Measurements from ENCODE around the gene ZNF217. TPM values are rescaled to one million over a fixed set of nuclear protein-coding genes. Genes with fewer than 3 reads are reported as not detected.

Gene ZNF217
- total and polyA plus RNA-seq, 2 donors (not counting 3 experiments of a cell fraction or from before 2014, with no cell fraction given): 5.8 to 31.7 TPM

DNA sequence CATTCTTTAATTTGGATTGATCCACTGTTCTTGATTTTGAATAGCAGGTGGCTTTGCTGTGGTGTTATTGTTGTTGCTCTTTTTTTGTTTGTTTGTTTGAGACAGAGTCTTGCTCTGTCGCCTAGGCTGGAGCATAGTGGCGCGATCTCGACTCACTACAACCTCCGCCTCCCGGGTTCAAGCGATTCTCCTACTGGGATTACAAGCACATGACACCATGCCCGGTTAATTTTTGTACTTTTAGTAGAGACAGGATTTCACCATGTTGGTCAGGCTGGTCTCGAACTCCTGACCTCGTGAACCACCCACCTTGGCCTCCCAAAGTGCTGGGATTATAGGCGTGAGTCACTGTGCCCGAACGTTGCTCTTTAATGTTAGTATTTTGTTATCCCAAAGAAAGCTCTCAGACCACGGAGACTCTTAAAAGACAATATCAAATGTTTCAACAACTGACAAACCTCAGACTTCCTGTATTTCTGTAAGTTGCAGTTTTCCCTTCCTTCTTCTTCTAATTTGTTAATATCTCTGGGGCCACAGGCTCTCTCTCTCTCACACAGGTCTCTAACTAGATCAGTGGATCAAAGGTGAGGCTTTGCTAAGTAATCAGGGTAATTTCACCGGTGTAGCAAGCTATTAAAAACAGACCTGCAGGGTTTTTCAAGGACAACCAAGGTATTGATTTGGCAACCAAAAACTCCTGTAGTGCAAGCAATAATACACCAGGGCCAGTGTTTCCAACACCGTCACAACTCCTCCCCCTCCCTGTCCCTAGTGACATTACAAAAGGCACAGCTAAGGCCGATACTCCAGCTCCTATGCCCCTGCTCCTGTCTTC lies 48.8 kb upstream of the ZNF217 start:
- Histone ChIP-seq H3K27ac (ENCODE audit: insufficient read depth, low read depth, low read length) (peak overlapping the region; percentile 89), H3K9me3 (replicated peaks; ENCODE audit: control insufficient read depth, insufficient read depth, low read length) (no peaks in the 10 kb centered on the region), H3K9me1 (replicated peaks; ENCODE audit: control insufficient read depth, extremely low read depth, insufficient read depth, low read length) (no peaks in the 10 kb centered on the region), H3K4me1 (ENCODE audit: control insufficient read depth, extremely low read depth, insufficient read depth, low read length) (peaks cover 20% of the 10 kb centered on the region), H3K4me2 (ENCODE audit: insufficient read depth, low read length) (peak overlapping the region; percentile 91), H3K27me3 (ENCODE audit: control insufficient read depth in 2 of 2, insufficient read depth in 2 of 2, low read length in 2 of 2) (no peaks in the 10 kb centered on the region), H2AFZ (ENCODE audit: low read depth, low read length) (peak overlapping the region; percentile 67), H3K36me3 (ENCODE audit: control insufficient read depth in 2 of 2, extremely low read depth in 1 of 2, insufficient read depth in 2 of 2, low read length in 2 of 2) (no peaks in the 10 kb centered on the region), H3K9ac (replicated peaks; ENCODE audit: extremely low read depth, insufficient read depth, low read length) (peak overlapping the region; percentile 69), H3K4me3 (replicated peaks in 1 of 3; ENCODE audit: insufficient read depth in 1 of 3, low read depth in 1 of 3, low read length in 3 of 3) (peak overlapping the region in 1 of 3 experiments; percentile 28), H3K79me2 (ENCODE audit: control insufficient read depth, insufficient read depth, low read length) (no peaks in the 10 kb centered on the region), H4K20me1 (replicated peaks; ENCODE audit: control insufficient read depth, extremely low read depth, insufficient read depth, low read length) (no peaks in the 10 kb centered on the region)
- DNase-seq (ENCODE audit: low read depth, low spot score) (no peak), FAIRE-seq (no peak)
- TF ChIP-seq JUN (IDR thresholded peaks at IDR 0.05; ENCODE audit: borderline replicate concordance, insufficient read depth, insufficient read length, low read depth): no peak
- TF ChIP-seq CTCF (IDR thresholded peaks at IDR 0.05; ENCODE audit: extremely low read depth in 1 of 2, insufficient read depth in 1 of 2, low read depth in 1 of 2, low read length in 2 of 2): no peak
- TF ChIP-seq POLR2AphosphoS5 (IDR thresholded peaks at IDR 0.05; ENCODE audit: insufficient read depth, low read depth, low read length): no peak
- TF ChIP-seq FOS (IDR thresholded peaks at IDR 0.05; ENCODE audit: borderline replicate concordance, insufficient read depth, low read length): no peak
- TF ChIP-seq MYC (IDR thresholded peaks at IDR 0.05; ENCODE audit: low read depth, low read length): no peak
- no peak for TF ChIP-seq EZH2 (IDR thresholded peaks at IDR 0.05; ENCODE audit: borderline replicate concordance, low read depth, low read length, severe bottlenecking)
- no peak for TF ChIP-seq POLR2A (IDR thresholded peaks at IDR 0.05; ENCODE audit: low read depth, low read length)
- TF ChIP-seq GATA2 (IDR thresholded peaks at IDR 0.05; ENCODE audit: insufficient read depth, insufficient read length, low read depth, low read length): no peak
- no peak for TF ChIP-seq MAX (IDR thresholded peaks at IDR 0.05; ENCODE audit: insufficient read depth, insufficient read length)
- dilution Hi-C loops (cut with MboI; ENCODE audit: extremely low pct_ligation_motif_present, low sequenced_read_pairs): no loop called here
- TSS peak; percentile 17 for BruUV-seq (replicated peaks)
- POLR2A ChIA-PET: interaction anchor here (1.1 to 1.2 kb wide), 2 partner anchors 20 to 21 kb away, joined by 4 to 5 read pairs; no protein-coding TSS in a partner anchor
- intact Hi-C loops (cut with micrococcal nuclease): loop anchor here (1.0 to 5.0 kb wide), 6 partner anchors 19 to 274 kb away; no protein-coding TSS in a partner anchor
- CTCF ChIA-PET: interaction anchor here (0.6 to 2.0 kb wide), 10 partner anchors 11 to 297 kb away, joined by 3 to 11 read pairs (median 4); no protein-coding TSS in a partner anchor

Measured in endothelial cell of umbilical vein (primary cell).